IMR-90 (cell line): ENCODE data around the gene OSBP2. TPM values are rescaled to one million over a fixed set of nuclear protein-coding genes. Genes with fewer than 3 reads are reported as not detected.

ENCODE experiments used
- ATAC-seq: fragments of 200-7000 bp; cut with Tn5 transposase; 2 replicates; pipeline ENCODE4 v1.9.1; 2020; ENCODE audit warnings: low read depth, mild to moderate bottlenecking, moderate library complexity
- BruUV-seq: library from RNA; stranded (reverse); fragments of 400-500 nt; replicated peaks from 2 replicates; lab custom pipeline; 2021; lab: Mats Ljungman, UMichigan
- CTCF ChIA-PET: fragments of 300-600 bp; formaldehyde crosslinking; extraction: SDS; loops from one replicate; lab custom pipeline; 2021; ENCODE audit warnings: antibody characterized with exemption; lab: Yijun Ruan, JAX
- POLR2A ChIA-PET: fragments of 300-600 bp; sonication (Branson Sonifier 250); formaldehyde crosslinking; loops from one replicate; lab custom pipeline; 2022; ENCODE audit warnings: antibody characterized with exemption; ENCODE audit not compliant: unreplicated experiment; lab: Charles Lee
- DNase-seq: peaks from one replicate; pipeline ENCODE4 v3.0.0; 2013
- H2AFZ ChIP-seq: replicated peaks from 2 replicates; pipeline ENCODE3; 2013; ENCODE audit warnings: low read length, mild to moderate bottlenecking; ENCODE audit not compliant: poor library complexity
- H2AK5ac ChIP-seq: 2 replicates; pipeline ENCODE4 v1.6.1; 2013; ENCODE audit warnings: low read depth, low read length, inconsistent platforms
- H2AK9ac ChIP-seq: replicated peaks from 2 replicates; pipeline ENCODE3; 2013; ENCODE audit warnings: mild to moderate bottlenecking, low read depth, low read length, moderate library complexity; ENCODE audit not compliant: poor library complexity
- H2BK120ac ChIP-seq: 2 replicates; pipeline ENCODE4 v1.6.1; 2013; ENCODE audit warnings: low read depth, low read length, inconsistent platforms
- H2BK15ac ChIP-seq: 3 replicates; pipeline ENCODE4 v1.6.1; 2013; ENCODE audit warnings: low read depth, low read length, inconsistent platforms
- H2BK20ac ChIP-seq: 2 replicates; pipeline ENCODE4 v1.6.1; 2013; ENCODE audit warnings: low read depth, mild to moderate bottlenecking, inconsistent platforms, low read length, moderate library complexity
- H2BK5ac ChIP-seq: 2 replicates; pipeline ENCODE4 v1.6.1; 2013; ENCODE audit warnings: mild to moderate bottlenecking, low read depth, low read length, inconsistent platforms; ENCODE audit not compliant: poor library complexity, severe bottlenecking
- H3K14ac ChIP-seq: replicated peaks from 2 replicates; pipeline ENCODE4 v1.6.1; 2013; ENCODE audit warnings: low read depth, low read length, inconsistent platforms
- H3K18ac ChIP-seq: 2 replicates; pipeline ENCODE4 v1.6.1; 2013; ENCODE audit warnings: low read depth, low read length, control low read depth
- H3K23ac ChIP-seq: 2 replicates; pipeline ENCODE4 v1.6.1; 2013; ENCODE audit warnings: low read depth, low read length, inconsistent platforms
- H3K27ac ChIP-seq: 2 replicates; pipeline ENCODE4 v1.5.1; 2013; ENCODE audit warnings: mild to moderate bottlenecking, control low read depth, low read length; ENCODE audit not compliant: insufficient read depth
- H3K27me3 ChIP-seq: 2 replicates; pipeline ENCODE4 v1.6.1; 2013; ENCODE audit warnings: low read length; ENCODE audit not compliant: control insufficient read depth, insufficient read depth
- H3K36me3 ChIP-seq: 2 replicates; pipeline ENCODE4 v1.6.1; 2013; ENCODE audit warnings: low read length, mixed read lengths; ENCODE audit not compliant: control insufficient read depth, insufficient read depth
- H3K4ac ChIP-seq: 2 replicates; pipeline ENCODE4 v1.6.1; 2013; ENCODE audit warnings: low read depth, low read length, inconsistent platforms
- H3K4me1 ChIP-seq: 2 replicates; pipeline ENCODE4 v1.6.1; 2013; ENCODE audit warnings: low read length, mixed read lengths; ENCODE audit not compliant: control insufficient read depth, insufficient read depth
- H3K4me2 ChIP-seq: 2 replicates; pipeline ENCODE4 v1.6.1; 2013; ENCODE audit warnings: low read depth, mild to moderate bottlenecking, control low read depth, low read length, moderate library complexity
- H3K4me3 ChIP-seq: 2 replicates; pipeline ENCODE4 v1.5.1; 2013; ENCODE audit warnings: low read depth, mild to moderate bottlenecking, control low read depth, low read length, moderate library complexity; ENCODE audit not compliant: insufficient read depth
- H3K56ac ChIP-seq: 2 replicates; pipeline ENCODE4 v1.6.1; 2013; ENCODE audit warnings: low read length, inconsistent platforms; ENCODE audit not compliant: insufficient read depth; ENCODE audit errors: extremely low read depth
- H3K79me1 ChIP-seq, 2 experiments: 2 replicates each; pipeline ENCODE4 v1.6.1; 2013; ENCODE audit warnings: low read length in 2 of 2, inconsistent platforms in 1 of 2, low read depth in 1 of 2
- H3K9ac ChIP-seq: 2 replicates; pipeline ENCODE4 v1.6.1; 2013; ENCODE audit warnings: low read depth, low read length, control low read depth
- H3K9me1 ChIP-seq: 2 replicates; pipeline ENCODE4 v1.6.1; 2013; ENCODE audit warnings: low read length, inconsistent platforms; ENCODE audit not compliant: insufficient read depth
- H3K9me3 ChIP-seq: 2 replicates; pipeline ENCODE4 v1.6.1; 2013; ENCODE audit warnings: low read length; ENCODE audit not compliant: control insufficient read depth, insufficient read depth
- H4K20me1 ChIP-seq: 2 replicates; pipeline ENCODE4 v1.6.1; 2013; ENCODE audit warnings: low read length, inconsistent platforms; ENCODE audit not compliant: insufficient read depth
- H4K5ac ChIP-seq: 2 replicates; pipeline ENCODE4 v1.6.1; 2013; ENCODE audit warnings: mild to moderate bottlenecking, low read depth, low read length, control low read depth
- H4K8ac ChIP-seq, 2 experiments: 2 replicates each; pipeline ENCODE4 v1.6.1; 2013; ENCODE audit warnings: low read depth in 2 of 2, low read length in 2 of 2, control low read depth in 1 of 2, inconsistent platforms in 1 of 2
- H4K91ac ChIP-seq: 2 replicates; pipeline ENCODE4 v1.6.1; 2013; ENCODE audit warnings: low read depth, low read length, inconsistent platforms; ENCODE audit not compliant: insufficient read depth
- BHLHE40 ChIP-seq: fragments of 150-350 bp; IDR thresholded peaks from 2 replicates; pipeline ENCODE4 v1.6.1; 2016; ENCODE audit warnings: mild to moderate bottlenecking, low read depth, low read length
- CTCF ChIP-seq: conservative IDR thresholded peaks from 2 replicates; pipeline ENCODE4 v1.5.1; 2012; ENCODE audit warnings: mild to moderate bottlenecking, low read depth, low read length, improper control_type of control experiment
- FOS ChIP-seq: fragments of 150-350 bp; IDR thresholded peaks from 2 replicates; pipeline ENCODE4 v1.6.1; 2016; ENCODE audit warnings: low read depth, low read length
- MAFK ChIP-seq: IDR thresholded peaks from 2 replicates; pipeline ENCODE4 v1.6.1; 2012; ENCODE audit warnings: low read depth, low read length, improper control_type of control experiment
- MXI1 ChIP-seq: IDR thresholded peaks from 2 replicates; pipeline ENCODE4 v1.6.1; 2012; ENCODE audit warnings: low read depth, mild to moderate bottlenecking, low read length, moderate library complexity, borderline replicate concordance
- NFE2L2 ChIP-seq: fragments of 150-350 bp; IDR thresholded peaks from 2 replicates; pipeline ENCODE4 v1.6.1; 2016; ENCODE audit warnings: low read depth, mild to moderate bottlenecking, low read length
- RFX5 ChIP-seq: IDR thresholded peaks from 2 replicates; pipeline ENCODE4 v1.8.0; 2012; ENCODE audit warnings: low read depth, mild to moderate bottlenecking, low read length, moderate library complexity
- USF2 ChIP-seq: fragments of 150-350 bp; IDR thresholded peaks from 2 replicates; pipeline ENCODE4 v1.6.1; 2017; ENCODE audit warnings: mild to moderate bottlenecking, antibody characterized with exemption, low read length, low read depth
- WGBS, 2 experiments: methylation state at CpG; one replicate each; pipeline versions ENCODE4 v1.1.5 to v1.1.7; 2013; ENCODE audit warnings: missing lambda C conversion rate in 2 of 2; ENCODE audit not compliant: insufficient read length in 1 of 2; ENCODE audit errors: extremely low coverage in 2 of 2; 5-methylcytosine and 5-hydroxymethylcytosine counted together
- dilution Hi-C: fragments of 300-500 bp; cut with HindIII; formaldehyde crosslinking; loops from one replicate; pipeline ENCODE4 v1.14.3; 2018; ENCODE audit warnings: low sequenced_read_pairs; ENCODE audit not compliant: unreplicated experiment
- in situ Hi-C: fragments of 300-500 bp; cut with MboI; formaldehyde crosslinking; loops from 3 replicates; pipeline ENCODE4 v1.14.3; 2019; ENCODE audit warnings: low sequenced_read_pairs, inconsistent platforms, mixed read lengths
- intact Hi-C: fragments of 100-400 bp; cut with micrococcal nuclease; formaldehyde crosslinking; loops from 2 replicates; pipeline ENCODE4 v1.10.0; 2022
- polyA plus RNA-seq, 3 experiments: library from polyadenylated mRNA; depleted of rRNA; stranded (reverse); fragments of >200 nt; gene quantifications; 2 replicates each; pipeline ENCODE4 v1.2.3, GENCODE V29; 2012; ENCODE audit warnings: low replicate concordance in 1 of 3
- total RNA-seq: library from RNA; depleted of rRNA; stranded (reverse); fragments of >200 nt; gene quantifications from 2 replicates; pipeline ENCODE4 v1.2.3, GENCODE V29; 2012

The OSBP2 gene
- total and polyA plus RNA-seq, 2 of the 4 experiments (the other 2 are of a cell fraction), result 1.8 to 2.2 TPM

- peaks cover 0 to 8% of the 10 kb centered on the region in 2 experiments; a peak in 1 of 4 replicates for H3K79me1 ChIP-seq
- intact Hi-C loops, result no loop called here
- H4K20me1 ChIP-seq, result no peaks in the 10 kb centered on the region
- H2BK15ac ChIP-seq, result no peak overlapping the region
- H2AK9ac ChIP-seq, result no peak overlapping the region
- no peak overlapping the region for H3K9ac ChIP-seq
- H2BK20ac ChIP-seq, result no peak overlapping the region
- H3K36me3 ChIP-seq, result peaks cover 2% of the 10 kb centered on the region
- H2AFZ ChIP-seq, result no peak overlapping the region
- no peak overlapping the region for H3K56ac ChIP-seq
- ChIA-PET CTCF (no interaction called here), POLR2A (no interaction called here)
- TF ChIP-seq MXI1, result no peak
- TF ChIP-seq MAFK, result no peak
- no peak for TF ChIP-seq RFX5
- no peak for TF ChIP-seq BHLHE40
- TF ChIP-seq FOS, result no peak
- TF ChIP-seq USF2, result no peak
- TF ChIP-seq CTCF, result no peak
- TF ChIP-seq NFE2L2, result no peak
- no CpG with 5 or more reads among the region's 3 CpGs for WGBS, 2 experiments
- DNase-seq (no peak), ATAC-seq (no peak)
- H3K4me1 ChIP-seq, result no peaks in the 10 kb centered on the region
- dilution Hi-C loops, result no loop called here
- H3K9me3 ChIP-seq, result no peaks in the 10 kb centered on the region
- no peaks in the 10 kb centered on the region for H3K27me3 ChIP-seq
- H4K5ac ChIP-seq, result no peak overlapping the region
- H3K23ac ChIP-seq, result no peak overlapping the region
- no peak overlapping the region for H2BK120ac ChIP-seq
- no peak overlapping the region for H2AK5ac ChIP-seq
- H3K4ac ChIP-seq, result no peak overlapping the region
- H3K27ac ChIP-seq, result no peak overlapping the region
- H3K4me3 ChIP-seq, result no peak overlapping the region
- in situ Hi-C loops, result no loop called here
- no peak overlapping the region for H2BK5ac ChIP-seq
- H3K4me2 ChIP-seq, result no peak overlapping the region
- no peak overlapping the region for H3K14ac ChIP-seq
- no peaks in the 10 kb centered on the region for H3K9me1 ChIP-seq
- no TSS peak for BruUV-seq
- H4K91ac ChIP-seq, result no peak overlapping the region
- no peak overlapping the region for H4K8ac ChIP-seq
- H3K18ac ChIP-seq, result no peak overlapping the region
These were observed 39.1 kb upstream of the OSBP2 start for GRCh38 chr22:30655532-30655931.
